ENCODE measurements around the gene PRDM8. TPM values are rescaled to one million over a fixed set of nuclear protein-coding genes. Genes with fewer than 3 reads are reported as not detected.

Gene PRDM8
- total RNA-seq, 2 donors from 2014 or later, result 10.2 to 20.0 TPM

Other genes with a start within 250 kb of the PRDM8 start
- 10 to 100 TPM; 58.0 to 58.9 TPM for gene ANTXR2, start 124.3 kb upstream of the PRDM8 start, total RNA-seq
- under 1 TPM; 0.05 to 0.08 TPM for gene FGF5, start 69.2 kb downstream of the PRDM8 start, total RNA-seq
- not detected for gene CFAP299, start 138.2 kb downstream of the PRDM8 start, total RNA-seq

Measured in T-helper 17 cell (primary cell).